Measurements from ENCODE around the gene LRRC63. TPM values are rescaled to one million over a fixed set of nuclear protein-coding genes. Genes with fewer than 3 reads are reported as not detected.

Gene LRRC63
- polyA plus RNA-seq, 1 of the 3 experiments (the other 2 are of a cell fraction) = 0.03 TPM

- Histone ChIP-seq H3K36me3 (replicated peaks in 1 of 2; ENCODE audit: control insufficient read depth in 1 of 2, insufficient read depth in 2 of 2, low read length in 1 of 2) (no peaks in the 10 kb centered on the region), H3K4me1 (ENCODE audit: control insufficient read depth in 1 of 2, insufficient read depth in 2 of 2, low read depth in 1 of 2, low read length in 1 of 2) (peaks cover 0 to 10% of the 10 kb centered on the region in 2 experiments; a peak in 2 of 4 replicates), H3K79me2 (ENCODE audit: insufficient read depth) (no peaks in the 10 kb centered on the region), H3K9ac (no peak overlapping the region), H3K27ac (ENCODE audit: low read depth in 2 of 2, low read length in 1 of 2) (no peak overlapping the region), H3K9me2 (no peaks in the 10 kb centered on the region), H3K4me2 (peak overlapping the region; percentile 77; the same call in 1 of the 2 replicates), H4K20me1 (ENCODE audit: insufficient read depth) (no peaks in the 10 kb centered on the region), H3K4me3 (ENCODE audit: low read depth in 2 of 2, low read length in 1 of 2) (no peak overlapping the region), H3F3A (replicated peaks; ENCODE audit: insufficient read depth) (no peaks in the 10 kb centered on the region), H3K9me3 (no peaks in the 10 kb centered on the region), H2AFZ (ENCODE audit: low read depth) (peak overlapping the region; percentile 96; the same call in 1 of the 2 replicates), H3K27me3 (ENCODE audit: insufficient read depth) (no peaks in the 10 kb centered on the region)
- no peak for TF ChIP-seq PBX3 (IDR thresholded peaks at IDR 0.05)
- WGBS (ENCODE audit: low lambda C conversion rate) = 87% methylated on average over 6 of the region's 6 CpGs
- ChIA-PET CTCF (interaction anchor here (0.9 to 1.1 kb wide), 3 partner anchors 23 to 84 kb away, joined by 3 read pairs; no protein-coding TSS in a partner anchor), POLR2A (no interaction called here)
- no peak for DNase-seq
These were observed 1.2 kb upstream of the LRRC63 start for GRCh38 chr13:46210362-46211083.

GRCh38 chr13:46211116-46211482, 629 bp upstream of the LRRC63 start:
- DNase-seq = peak; percentile 32
- Histone ChIP-seq H3K27me3 (ENCODE audit: insufficient read depth) (no peaks in the 10 kb centered on the region), H3K4me3 (ENCODE audit: low read depth in 2 of 2, low read length in 1 of 2) (peak overlapping the region; percentile 50 to 86), H3F3A (replicated peaks; ENCODE audit: insufficient read depth) (no peaks in the 10 kb centered on the region), H3K4me1 (ENCODE audit: control insufficient read depth in 1 of 2, insufficient read depth in 2 of 2, low read depth in 1 of 2, low read length in 1 of 2) (peaks cover 0 to 10% of the 10 kb centered on the region in 2 experiments; a peak in 2 of 4 replicates), H3K9me2 (no peaks in the 10 kb centered on the region), H3K9me3 (no peaks in the 10 kb centered on the region), H3K27ac (ENCODE audit: low read depth in 2 of 2, low read length in 1 of 2) (no peak overlapping the region), H3K9ac (peak overlapping the region; percentile 39; the same call in 1 of the 2 replicates), H3K4me2 (peak overlapping the region; percentile 77), H4K20me1 (ENCODE audit: insufficient read depth) (no peaks in the 10 kb centered on the region), H3K79me2 (ENCODE audit: insufficient read depth) (no peaks in the 10 kb centered on the region), H3K36me3 (replicated peaks in 1 of 2; ENCODE audit: control insufficient read depth in 1 of 2, insufficient read depth in 2 of 2, low read length in 1 of 2) (no peaks in the 10 kb centered on the region), H2AFZ (ENCODE audit: low read depth) (peak overlapping the region; percentile 96)
- ChIA-PET CTCF (interaction anchor here (0.9 to 1.1 kb wide), 3 partner anchors 24 to 85 kb away, joined by 3 read pairs; no protein-coding TSS in a partner anchor), POLR2A (no interaction called here)
- TF ChIP-seq NRF1 (IDR thresholded peaks at IDR 0.05; ENCODE audit: low read depth, low read length) (no peak), GABPA (IDR thresholded peaks at IDR 0.05; ENCODE audit: low read depth) (no peak), JUND (IDR thresholded peaks at IDR 0.05) (no peak), IRF3 (IDR thresholded peaks at IDR 0.05; ENCODE audit: low read depth, low read length) (no peak), USF1 (IDR thresholded peaks at IDR 0.05; ENCODE audit: borderline replicate concordance, low read depth) (no peak), TAF1 (IDR thresholded peaks at IDR 0.05; ENCODE audit: borderline replicate concordance, low read depth, low read length) (no peak), USF2 (IDR thresholded peaks at IDR 0.05; ENCODE audit: borderline replicate concordance, low read depth, low read length) (no peak), GATA2 (CRISPR knock-in tag; IDR thresholded peaks at IDR 0.05) (no peak)
- WGBS (ENCODE audit: low lambda C conversion rate) = 28% methylated on average over 9 of the region's 9 CpGs
